ENCODE measurements around the gene CLHC1. TPM values are rescaled to one million over a fixed set of nuclear protein-coding genes. Genes with fewer than 3 reads are reported as not detected.
A peak's percentile ranks its signal among the peaks of the same experiment; 100 is the strongest.
"Not testable (repeated sequence)": the region's sequence is repeated elsewhere in the genome, so short reads cannot be mapped to it uniquely, and the experiment has no call there.

Gene CLHC1
- total and polyA plus RNA-seq, 5 experiments from 2014 or later: 1.8 to 34.2 (median 3.5) TPM

- DNase-seq, H3K4me1 Mint-ChIP-seq, ATAC-seq, H3K27me3 Mint-ChIP-seq, H3K4me3 Mint-ChIP-seq, POLR2A ChIA-PET, H3K27ac Mint-ChIP-seq: not testable (repeated sequence)
- Mint-ChIP-seq H3K9me3 (peaks cover 0 to 20% (median 8%) of the 10 kb centered on the region in 9 donors), H3K36me3 (peaks cover 11 to 21% (median 14%) of the 10 kb centered on the region in 3 donors)
Measured at GRCh38 chr2:55186837-55187236, 45.3 kb downstream of the CLHC1 start.

GRCh38 chr2:55180374-55180773 lies 51.7 kb downstream of the CLHC1 start:
- no peaks in the 10 kb centered on the region for H3K9me3 Mint-ChIP-seq
- no peaks in the 10 kb centered on the region for H3K27me3 Mint-ChIP-seq
- POLR2A ChIA-PET: interaction anchor here (0.7 kb wide), 1 partner anchor 113 kb away, joined by 5 read pairs; no protein-coding TSS in a partner anchor
- H3K4me1 Mint-ChIP-seq: peaks cover 0 to 10% (median 6%) of the 10 kb centered on the region in 4 donors
- no peak overlapping the region for H3K4me3 Mint-ChIP-seq
- no peaks in the 10 kb centered on the region for H3K36me3 Mint-ChIP-seq
- ATAC-seq (no peak), DNase-seq (no peak)
- H3K27ac Mint-ChIP-seq: no peak overlapping the region

GRCh38 chr2:55176094-55176415 lies 56.0 kb downstream of the CLHC1 start:
- H3K27me3 Mint-ChIP-seq: no peaks in the 10 kb centered on the region
- ATAC-seq (no peak), DNase-seq (no peak)
- H3K27ac Mint-ChIP-seq: peak overlapping the region in 3 of 10 donors; percentile 1 to 17 (median 8)
- no peaks in the 10 kb centered on the region for H3K36me3 Mint-ChIP-seq
- peaks cover 0 to 10% (median 8%) of the 10 kb centered on the region in 4 donors for H3K4me1 Mint-ChIP-seq
- POLR2A ChIA-PET: interaction anchor here (1.0 to 1.5 kb wide), 2 partner anchors 48 to 57 kb away, joined by 3 to 5 read pairs; partner anchors contain the start of gene RPS27A
- H3K9me3 Mint-ChIP-seq: no peaks in the 10 kb centered on the region
- peak overlapping the region in 2 of 10 donors; percentile 6 to 26 for H3K4me3 Mint-ChIP-seq

GRCh38 chr2:55175254-55176093 lies 56.6 kb downstream of the CLHC1 start:
- H3K36me3 Mint-ChIP-seq: no peaks in the 10 kb centered on the region
- POLR2A ChIA-PET: interaction anchor here (0.6 to 1.5 kb wide), 3 partner anchors 49 to 165 kb away, joined by 3 to 5 read pairs (median 3); partner anchors contain the start of gene RPS27A
- no peaks in the 10 kb centered on the region for H3K9me3 Mint-ChIP-seq
- peaks cover 0 to 10% (median 8%) of the 10 kb centered on the region in 4 donors for H3K4me1 Mint-ChIP-seq
- peak overlapping the region in 4 of 10 donors; percentile 0 to 47 (median 4) for H3K4me3 Mint-ChIP-seq
- H3K27me3 Mint-ChIP-seq: no peaks in the 10 kb centered on the region
- DNase-seq: peak in 5 of 10 donors; percentile 5 to 66 (median 37)
- peak overlapping the region in 4 of 10 donors; percentile 1 to 34 (median 22) for H3K27ac Mint-ChIP-seq
- ATAC-seq: peak; percentile 83 to 93

GRCh38 chr2:55173438-55174054 lies 58.5 kb downstream of the CLHC1 start:
- no peaks in the 10 kb centered on the region for H3K27me3 Mint-ChIP-seq
- no peak overlapping the region for H3K27ac Mint-ChIP-seq
- H3K4me3 Mint-ChIP-seq: no peak overlapping the region
- H3K9me3 Mint-ChIP-seq: no peaks in the 10 kb centered on the region
- H3K4me1 Mint-ChIP-seq: peaks cover 0 to 14% (median 9%) of the 10 kb centered on the region in 4 donors
- H3K36me3 Mint-ChIP-seq: no peaks in the 10 kb centered on the region
- ATAC-seq (no peak), DNase-seq (no peak)
- POLR2A ChIA-PET: no interaction called here

GRCh38 chr2:55169915-55170314 lies 62.2 kb downstream of the CLHC1 start:
- no peaks in the 10 kb centered on the region for H3K9me3 Mint-ChIP-seq
- H3K27ac Mint-ChIP-seq: peak overlapping the region in 1 of 10 donors; percentile 21
- H3K4me3 Mint-ChIP-seq: no peak overlapping the region
- no peak for ATAC-seq
- no peaks in the 10 kb centered on the region for H3K36me3 Mint-ChIP-seq
- POLR2A ChIA-PET: interaction anchor here (2.7 kb wide), 1 partner anchor 119 kb away, joined by 9 read pairs; the partner anchor contains the start of gene RTN4
- no peak for DNase-seq
- no peaks in the 10 kb centered on the region for H3K27me3 Mint-ChIP-seq
- H3K4me1 Mint-ChIP-seq: peaks cover 2 to 6% (median 4%) of the 10 kb centered on the region in 4 donors

- Mint-ChIP-seq H3K9me3 (no peaks in the 10 kb centered on the region), H3K4me3 (no peak overlapping the region)
Measured at GRCh38 chr2:55169359-55169758, 62.7 kb downstream of the CLHC1 start.

GRCh38 chr2:55168221-55169154 lies 63.6 kb downstream of the CLHC1 start:
- POLR2A ChIA-PET: interaction anchor here (0.9 to 2.7 kb wide), 3 partner anchors 118 to 269 kb away, joined by 3 to 9 read pairs (median 3); partner anchors contain the start of gene RTN4
- DNase-seq (peak in 8 of 10 donors; percentile 17 to 57 (median 30)), ATAC-seq (peak; percentile 71 to 72)
- Mint-ChIP-seq H3K27me3 (no peaks in the 10 kb centered on the region), H3K27ac (peak overlapping the region in 1 of 10 donors; percentile 11), H3K4me3 (no peak overlapping the region), H3K9me3 (no peaks in the 10 kb centered on the region), H3K36me3 (no peaks in the 10 kb centered on the region), H3K4me1 (peaks cover 2 to 6% (median 4%) of the 10 kb centered on the region in 4 donors)

More at GRCh38 chr2:55169359-55169758, 62.7 kb downstream of the CLHC1 start:
- H3K36me3 Mint-ChIP-seq: no peaks in the 10 kb centered on the region
- ATAC-seq (no peak), DNase-seq (no peak)
- H3K27ac Mint-ChIP-seq: peak overlapping the region in 1 of 10 donors; percentile 66
- H3K4me1 Mint-ChIP-seq: peaks cover 2 to 6% (median 4%) of the 10 kb centered on the region in 4 donors
- POLR2A ChIA-PET: interaction anchor here (2.7 kb wide), 1 partner anchor 119 kb away, joined by 9 read pairs; the partner anchor contains the start of gene RTN4
- H3K27me3 Mint-ChIP-seq: no peaks in the 10 kb centered on the region

GRCh38 chr2:55165626-55166025 lies 66.5 kb downstream of the CLHC1 start:
- Mint-ChIP-seq H3K9me3 (no peaks in the 10 kb centered on the region), H3K27ac (peak overlapping the region in 1 of 10 donors; percentile 22), H3K36me3 (no peaks in the 10 kb centered on the region), H3K4me3 (no peak overlapping the region), H3K27me3 (no peaks in the 10 kb centered on the region), H3K4me1 (peaks cover 2 to 12% (median 4%) of the 10 kb centered on the region in 4 donors)
- no peak for DNase-seq
- POLR2A ChIA-PET: interaction anchor here (0.6 kb wide), 1 partner anchor 15 kb away, joined by 4 read pairs; no protein-coding TSS in a partner anchor
- no peak for ATAC-seq

- Mint-ChIP-seq H3K4me3 (no peak overlapping the region), H3K27me3 (no peaks in the 10 kb centered on the region), H3K27ac (peak overlapping the region in 1 of 10 donors; percentile 8), H3K9me3 (no peaks in the 10 kb centered on the region), H3K4me1 (peaks cover 2 to 12% (median 4%) of the 10 kb centered on the region in 4 donors), H3K36me3 (no peaks in the 10 kb centered on the region)
- no peak for DNase-seq
- POLR2A ChIA-PET: no interaction called here
- ATAC-seq: no peak
Measured at GRCh38 chr2:55164534-55165480, 67.3 kb downstream of the CLHC1 start.

GRCh38 chr2:55163941-55164390 lies 68.1 kb downstream of the CLHC1 start:
- ATAC-seq: no peak
- Mint-ChIP-seq H3K36me3 (no peaks in the 10 kb centered on the region), H3K4me1 (peaks cover 2 to 12% (median 4%) of the 10 kb centered on the region in 4 donors), H3K27ac (peak overlapping the region in 2 of 10 donors; percentile 12 to 43), H3K4me3 (no peak overlapping the region), H3K9me3 (no peaks in the 10 kb centered on the region), H3K27me3 (no peaks in the 10 kb centered on the region)
- POLR2A ChIA-PET: no interaction called here
- no peak for DNase-seq
